Gastroesophageal sphincter (tissue), 4 donors: ENCODE measurements around the gene NR2E3. TPM values are rescaled to one million over a fixed set of nuclear protein-coding genes. Genes with fewer than 3 reads are reported as not detected.

ENCODE experiments used
- ATAC-seq: fragments of 150-250 bp; one replicate; pipeline ENCODE4 v1.9.1; 2016; ENCODE audit warnings: mild to moderate bottlenecking, moderate library complexity
- H3K27ac ChIP-seq, 4 donors: fragments of 200-600 bp; sonication (generic) in 3 of 4; 1 replicate in 3 of 4; 2 replicates in 1 of 4; pipeline ENCODE4 v1.5.1; 2016 to 2019
- H3K27me3 ChIP-seq: fragments of 200-600 bp; sonication (generic); one replicate; pipeline ENCODE4 v1.5.1; 2019
- H3K36me3 ChIP-seq, 2 donors: fragments of 200-600 bp; sonication (generic); one replicate each; pipeline ENCODE4 v1.5.1; 2019; ENCODE audit warnings: control low read depth in 1 of 2
- H3K4me1 ChIP-seq, 3 donors: fragments of 200-600 bp; sonication (generic); 1 replicate in 2 of 3; 2 replicates in 1 of 3; pipeline ENCODE4 v1.5.1; 2016 to 2019; ENCODE audit warnings: control low read depth in 2 of 3
- H3K4me3 ChIP-seq, 2 donors: fragments of 200-600 bp; sonication (generic); one replicate each; pipeline ENCODE4 v1.5.1; 2019; ENCODE audit warnings: mild to moderate bottlenecking in 1 of 2, moderate library complexity in 1 of 2
- H3K9me3 ChIP-seq, 3 donors: fragments of 200-600 bp; sonication (generic); one replicate each; pipeline ENCODE4 v1.5.1; 2017 to 2019; ENCODE audit warnings: control low read depth in 2 of 3
- EP300 ChIP-seq: sonication (generic); formaldehyde crosslinking; IDR thresholded peaks from one replicate; pipeline ENCODE4 v1.6.1; 2017; ENCODE audit warnings: antibody characterized with exemption, mild to moderate bottlenecking
- POLR2A ChIP-seq, 2 donors: fragments of 450-650 bp; IDR thresholded peaks; one replicate each; pipeline ENCODE4 v1.6.1; 2017; ENCODE audit warnings: antibody characterized with exemption in 2 of 2, mild to moderate bottlenecking in 2 of 2, moderate library complexity in 1 of 2
- POLR2AphosphoS5 ChIP-seq: sonication (generic); formaldehyde crosslinking; IDR thresholded peaks from one replicate; pipeline ENCODE4 v1.6.1; 2017; ENCODE audit warnings: antibody characterized with exemption
- WGBS, 2 donors: methylation state at CpG; one replicate each; pipeline ENCODE4 v1.1.5; 2018; ENCODE audit warnings: low coverage in 1 of 2; 5-methylcytosine and 5-hydroxymethylcytosine counted together
- total RNA-seq, 4 donors: library from RNA; depleted of rRNA; stranded (reverse); fragments of >200 nt; gene quantifications; one replicate each; pipeline ENCODE4 v1.1.0, GENCODE V29; 2016
- TF ChIP-seq, protein P1 (sequence below), 4 experiments: fragments of 200-600 bp in 2 of 4; fragments of 450-650 bp in 2 of 4; sonication (generic) in 1 of 4; IDR thresholded peaks; one replicate each; pipeline ENCODE4 v1.5.1; 2017 to 2019; ENCODE audit warnings: antibody characterized with exemption in 4 of 4, mild to moderate bottlenecking in 2 of 4, moderate library complexity in 2 of 4

NR2E3 gene
- total RNA-seq, 4 donors from 2014 or later: not detected

DNA sequence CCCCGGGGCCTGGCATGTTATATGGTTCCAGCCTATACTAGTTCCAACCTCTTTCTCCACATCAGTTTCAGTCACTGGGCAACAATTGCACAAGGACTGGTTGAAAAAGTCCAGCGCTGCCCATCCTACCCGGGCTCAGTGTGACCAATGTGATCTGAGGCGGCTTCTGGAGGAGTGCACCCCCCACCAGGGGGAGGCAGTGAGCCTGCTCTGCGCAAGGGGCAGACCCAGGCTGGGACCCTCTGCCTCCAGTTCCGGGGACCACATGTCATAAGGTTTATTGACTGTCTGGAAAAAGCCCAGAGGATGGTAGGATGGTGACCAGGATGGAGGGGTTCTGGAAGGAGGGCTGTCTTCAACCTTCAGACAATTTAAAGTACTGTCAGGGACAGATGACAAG lies 25.6 kb upstream of the NR2E3 start:
- Histone ChIP-seq H3K36me3 (no peaks in the 10 kb centered on the region), H3K27ac (no peak overlapping the region), H3K27me3 (peaks cover 6% of the 10 kb centered on the region), H3K4me3 (no peak overlapping the region), H3K9me3 (no peaks in the 10 kb centered on the region), H3K4me1 (peaks cover 0 to 8% (median 0%) of the 10 kb centered on the region in 3 donors)
- TF ChIP-seq, protein P1, sequence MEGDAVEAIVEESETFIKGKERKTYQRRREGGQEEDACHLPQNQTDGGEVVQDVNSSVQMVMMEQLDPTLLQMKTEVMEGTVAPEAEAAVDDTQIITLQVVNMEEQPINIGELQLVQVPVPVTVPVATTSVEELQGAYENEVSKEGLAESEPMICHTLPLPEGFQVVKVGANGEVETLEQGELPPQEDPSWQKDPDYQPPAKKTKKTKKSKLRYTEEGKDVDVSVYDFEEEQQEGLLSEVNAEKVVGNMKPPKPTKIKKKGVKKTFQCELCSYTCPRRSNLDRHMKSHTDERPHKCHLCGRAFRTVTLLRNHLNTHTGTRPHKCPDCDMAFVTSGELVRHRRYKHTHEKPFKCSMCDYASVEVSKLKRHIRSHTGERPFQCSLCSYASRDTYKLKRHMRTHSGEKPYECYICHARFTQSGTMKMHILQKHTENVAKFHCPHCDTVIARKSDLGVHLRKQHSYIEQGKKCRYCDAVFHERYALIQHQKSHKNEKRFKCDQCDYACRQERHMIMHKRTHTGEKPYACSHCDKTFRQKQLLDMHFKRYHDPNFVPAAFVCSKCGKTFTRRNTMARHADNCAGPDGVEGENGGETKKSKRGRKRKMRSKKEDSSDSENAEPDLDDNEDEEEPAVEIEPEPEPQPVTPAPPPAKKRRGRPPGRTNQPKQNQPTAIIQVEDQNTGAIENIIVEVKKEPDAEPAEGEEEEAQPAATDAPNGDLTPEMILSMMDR (IDR thresholded peaks at IDR 0.05): peak in 1 of 4 experiments; percentile 14
- TF ChIP-seq POLR2A (IDR thresholded peaks at IDR 0.05): no peak
- ATAC-seq: no peak
- 60% methylated on average over 3 of the region's 6 CpGs; no CpG with 5 or more reads in 1 of the 2 donors for WGBS, 2 donors

DNA sequence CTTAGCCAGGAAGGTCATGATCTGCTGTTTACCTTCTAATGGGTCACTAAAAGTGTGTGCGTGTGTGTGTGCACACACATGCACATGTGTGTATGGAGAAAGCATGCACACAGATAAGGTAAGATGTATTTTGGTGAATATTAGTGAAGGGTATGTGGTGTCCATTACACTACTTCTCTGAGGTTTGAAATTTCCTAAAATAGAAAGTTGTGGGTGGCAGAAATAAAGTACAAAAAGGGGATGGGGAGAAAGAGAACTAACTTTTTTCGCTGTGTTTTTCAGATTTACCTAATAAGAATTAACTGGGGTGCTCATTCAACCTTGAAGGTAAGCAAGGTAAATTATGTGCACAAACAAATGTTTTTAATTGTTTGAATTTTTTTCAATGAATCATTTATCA lies 24.4 kb upstream of the NR2E3 start:
- Histone ChIP-seq H3K4me1 (no peaks in the 10 kb centered on the region), H3K4me3 (no peak overlapping the region), H3K9me3 (no peaks in the 10 kb centered on the region), H3K36me3 (no peaks in the 10 kb centered on the region), H3K27ac (no peak overlapping the region), H3K27me3 (peaks cover 6% of the 10 kb centered on the region)
- no peak for TF ChIP-seq POLR2AphosphoS5
- TF ChIP-seq POLR2A (IDR thresholded peaks at IDR 0.05): no peak
- no peak for TF ChIP-seq EP300
- TF ChIP-seq, protein P1 (IDR thresholded peaks at IDR 0.05): no peak
- WGBS, 2 donors: 90 to 100% methylated on average over 2 of the region's 2 CpGs
- ATAC-seq: no peak

DNA sequence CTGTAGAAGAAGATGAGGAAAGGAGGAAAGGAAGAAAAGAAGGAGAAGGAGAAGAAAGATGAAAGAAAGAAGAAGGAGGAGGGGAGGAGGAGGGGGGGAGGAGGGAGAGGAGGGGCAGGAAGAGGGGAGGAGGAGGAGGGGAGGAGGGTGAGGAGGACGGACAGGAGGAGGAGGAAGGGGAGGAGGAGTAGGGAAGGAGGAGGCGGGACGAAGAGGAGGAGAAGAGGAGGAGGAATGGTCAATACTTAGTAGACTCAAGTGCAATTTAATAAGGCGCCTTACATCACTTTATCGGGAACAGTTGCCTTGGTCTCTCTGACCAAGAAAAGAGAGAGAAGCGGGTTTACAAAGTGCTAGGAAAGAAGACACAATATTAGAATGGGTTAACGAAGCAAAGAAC lies 23.7 kb upstream of the NR2E3 start:
- no peak overlapping the region for H3K4me3 ChIP-seq
- H3K36me3 ChIP-seq: no peaks in the 10 kb centered on the region
- no peak for TF ChIP-seq POLR2A (IDR thresholded peaks at IDR 0.05)
- TF ChIP-seq POLR2AphosphoS5: no peak
- TF ChIP-seq EP300: no peak
- TF ChIP-seq, protein P1 (IDR thresholded peaks at IDR 0.05): no peak
- no peak for ATAC-seq
- H3K27ac ChIP-seq: no peak overlapping the region
- H3K27me3 ChIP-seq: peaks cover 6% of the 10 kb centered on the region
- no peaks in the 10 kb centered on the region for H3K9me3 ChIP-seq
- 84 to 88% methylated on average over 7 of the region's 7 CpGs for WGBS, 2 donors
- H3K4me1 ChIP-seq: no peaks in the 10 kb centered on the region

DNA sequence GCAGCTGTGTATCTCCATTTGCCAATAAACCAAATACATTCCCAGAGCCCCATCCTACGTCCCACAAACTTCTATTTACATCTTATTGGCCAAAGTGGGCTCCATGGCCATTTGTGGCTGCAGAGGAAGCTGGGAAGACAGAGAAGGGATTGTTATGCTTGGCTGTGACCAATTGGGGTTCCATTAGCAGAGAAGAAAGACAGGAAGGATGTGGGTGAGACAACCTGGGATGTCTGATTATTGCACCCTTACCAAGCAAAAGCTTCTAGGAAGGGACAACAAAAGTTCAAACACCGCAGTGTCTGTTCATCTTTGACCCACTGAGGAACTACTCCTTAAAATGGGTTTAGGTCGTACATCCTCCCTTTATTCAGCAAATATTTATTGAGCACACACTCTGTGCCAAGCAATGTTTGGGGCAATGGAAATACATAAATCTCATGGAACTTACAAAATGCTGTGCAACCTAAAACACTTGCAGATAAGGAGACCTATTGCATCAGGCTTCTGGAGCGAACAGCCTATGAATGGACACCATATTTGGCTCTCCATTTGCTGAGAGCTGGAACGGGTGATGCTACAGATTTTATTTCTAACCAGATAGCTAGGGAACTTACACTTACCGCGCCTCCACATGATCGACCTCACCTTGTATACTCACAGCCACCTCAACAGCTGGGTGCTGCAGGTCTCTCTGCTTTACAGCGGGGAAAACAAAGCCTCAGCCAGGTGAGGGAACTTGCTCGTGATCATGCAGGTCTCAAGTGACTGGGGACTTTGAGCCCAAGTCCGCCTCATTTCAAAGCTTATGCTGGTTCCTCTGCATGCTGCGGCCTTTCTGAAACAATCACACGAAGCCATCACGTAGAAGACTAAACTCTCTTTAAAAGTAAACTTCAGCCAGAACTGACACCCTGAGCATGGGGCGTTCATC lies 21.4 kb upstream of the NR2E3 start:
- no peak overlapping the region for H3K4me3 ChIP-seq
- peaks cover 6% of the 10 kb centered on the region for H3K27me3 ChIP-seq
- no peaks in the 10 kb centered on the region for H3K4me1 ChIP-seq
- 82 to 84% methylated on average over 8 to 10 of the region's 15 CpGs for WGBS, 2 donors
- H3K9me3 ChIP-seq: no peaks in the 10 kb centered on the region
- no peak for ATAC-seq
- H3K27ac ChIP-seq: no peak overlapping the region
- no peaks in the 10 kb centered on the region for H3K36me3 ChIP-seq
- no peak for TF ChIP-seq POLR2A (IDR thresholded peaks at IDR 0.05)
- TF ChIP-seq POLR2AphosphoS5: no peak

DNA sequence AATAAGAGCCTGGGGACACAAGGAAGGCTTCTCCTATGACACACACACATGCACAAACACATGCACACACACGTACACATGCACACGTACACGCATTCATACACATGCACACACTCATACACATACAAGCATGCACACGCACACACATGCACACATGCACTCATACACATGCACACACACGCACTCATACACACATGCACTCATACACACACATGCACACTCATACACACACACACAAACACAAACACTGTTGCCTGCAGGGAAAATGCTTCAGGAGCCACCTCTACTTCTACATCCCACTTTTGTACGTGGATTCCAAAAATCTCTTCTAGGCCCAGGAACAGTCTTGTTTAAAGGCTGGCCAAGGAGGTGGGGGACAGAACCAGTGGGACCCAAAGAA lies 20.7 kb upstream of the NR2E3 start:
- H3K9me3 ChIP-seq: no peaks in the 10 kb centered on the region
- H3K27ac ChIP-seq: no peak overlapping the region
- H3K4me1 ChIP-seq: no peaks in the 10 kb centered on the region
- H3K36me3 ChIP-seq: no peaks in the 10 kb centered on the region
- 90 to 96% methylated on average over 2 to 6 of the region's 6 CpGs for WGBS, 2 donors
- H3K27me3 ChIP-seq: peaks cover 3% of the 10 kb centered on the region
- no peak overlapping the region for H3K4me3 ChIP-seq
- TF ChIP-seq, protein P1 (IDR thresholded peaks at IDR 0.05): no peak
- TF ChIP-seq POLR2AphosphoS5 (no peak), POLR2A (IDR thresholded peaks at IDR 0.05) (no peak), EP300 (no peak)
- ATAC-seq: no peak
